Kidney epithelial cell (primary cell): ENCODE data around the gene FAS. TPM values are rescaled to one million over a fixed set of nuclear protein-coding genes. Genes with fewer than 3 reads are reported as not detected.

ENCODE experiments used
- DNase-seq: peaks from one replicate; pipeline ENCODE4 v3.0.0-alpha.2; 2010; ENCODE audit warnings: low read depth
- H3K27me3 ChIP-seq: 2 replicates; pipeline ENCODE4 v1.6.0; 2011; ENCODE audit warnings: low read length; ENCODE audit not compliant: control insufficient read depth, insufficient read depth
- H3K36me3 ChIP-seq: 2 replicates; pipeline ENCODE4 v1.5.1; 2011; ENCODE audit warnings: low read length; ENCODE audit not compliant: control insufficient read depth, insufficient read depth
- H3K4me3 ChIP-seq: 2 replicates; pipeline ENCODE4 v1.5.1; 2011; ENCODE audit warnings: low read depth, mild to moderate bottlenecking, control low read depth, low read length
- total RNA-seq: library from RNA; depleted of rRNA; stranded (reverse); fragments of >200 nt; gene quantifications from 2 replicates; pipeline ENCODE4 v1.2.3, GENCODE V29; 2015
- TF ChIP-seq, protein P1 (sequence below): IDR thresholded peaks from 2 replicates; pipeline ENCODE4 v1.5.1; 2011; ENCODE audit warnings: mild to moderate bottlenecking, moderate library complexity, low read length, control low read depth, inconsistent platforms; ENCODE audit not compliant: insufficient read depth, poor library complexity, severe bottlenecking

The FAS gene
- total RNA-seq, 1 donor from 2014 or later = 41.1 TPM

DNA sequence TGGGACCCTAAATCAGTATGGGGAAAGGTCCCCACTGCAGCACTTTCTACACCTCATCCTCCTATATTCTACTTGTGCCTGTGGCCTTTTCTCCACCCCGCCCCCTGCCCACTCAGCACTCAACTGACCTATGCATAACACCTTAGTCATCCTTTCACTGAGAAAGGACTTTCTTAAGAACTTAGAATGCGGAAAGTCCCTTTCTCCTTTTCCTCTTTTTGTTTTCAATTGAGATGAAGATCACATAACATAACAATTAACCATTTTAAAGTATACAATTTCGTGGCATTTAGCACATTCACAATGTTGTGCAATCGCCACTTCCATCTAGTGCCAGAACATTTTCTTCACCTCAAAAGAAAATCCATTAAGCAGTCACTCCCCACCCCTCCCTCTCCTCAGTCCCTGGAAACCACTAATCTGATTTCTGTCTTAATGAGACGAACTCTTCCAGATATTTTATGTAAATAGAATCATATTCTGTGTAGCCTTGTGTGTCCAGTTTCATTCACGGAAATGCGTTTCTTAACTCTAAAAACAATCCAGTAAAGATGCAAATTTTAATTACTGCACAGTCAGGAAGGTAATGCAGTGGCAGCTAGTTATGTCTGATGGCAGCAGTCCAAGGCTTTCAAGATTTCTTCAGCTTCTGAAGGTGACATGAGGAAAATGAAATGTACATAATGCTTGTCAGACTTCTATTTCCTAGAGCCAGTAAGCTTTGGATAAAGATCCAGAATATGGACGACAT lies 41.7 kb downstream of the FAS start:
- Histone ChIP-seq H3K27me3 (no peaks in the 10 kb centered on the region), H3K36me3 (no peaks in the 10 kb centered on the region), H3K4me3 (no peak overlapping the region)
- peak; percentile 74 for DNase-seq
- TF ChIP-seq, protein P1, sequence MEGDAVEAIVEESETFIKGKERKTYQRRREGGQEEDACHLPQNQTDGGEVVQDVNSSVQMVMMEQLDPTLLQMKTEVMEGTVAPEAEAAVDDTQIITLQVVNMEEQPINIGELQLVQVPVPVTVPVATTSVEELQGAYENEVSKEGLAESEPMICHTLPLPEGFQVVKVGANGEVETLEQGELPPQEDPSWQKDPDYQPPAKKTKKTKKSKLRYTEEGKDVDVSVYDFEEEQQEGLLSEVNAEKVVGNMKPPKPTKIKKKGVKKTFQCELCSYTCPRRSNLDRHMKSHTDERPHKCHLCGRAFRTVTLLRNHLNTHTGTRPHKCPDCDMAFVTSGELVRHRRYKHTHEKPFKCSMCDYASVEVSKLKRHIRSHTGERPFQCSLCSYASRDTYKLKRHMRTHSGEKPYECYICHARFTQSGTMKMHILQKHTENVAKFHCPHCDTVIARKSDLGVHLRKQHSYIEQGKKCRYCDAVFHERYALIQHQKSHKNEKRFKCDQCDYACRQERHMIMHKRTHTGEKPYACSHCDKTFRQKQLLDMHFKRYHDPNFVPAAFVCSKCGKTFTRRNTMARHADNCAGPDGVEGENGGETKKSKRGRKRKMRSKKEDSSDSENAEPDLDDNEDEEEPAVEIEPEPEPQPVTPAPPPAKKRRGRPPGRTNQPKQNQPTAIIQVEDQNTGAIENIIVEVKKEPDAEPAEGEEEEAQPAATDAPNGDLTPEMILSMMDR = no peak

DNA sequence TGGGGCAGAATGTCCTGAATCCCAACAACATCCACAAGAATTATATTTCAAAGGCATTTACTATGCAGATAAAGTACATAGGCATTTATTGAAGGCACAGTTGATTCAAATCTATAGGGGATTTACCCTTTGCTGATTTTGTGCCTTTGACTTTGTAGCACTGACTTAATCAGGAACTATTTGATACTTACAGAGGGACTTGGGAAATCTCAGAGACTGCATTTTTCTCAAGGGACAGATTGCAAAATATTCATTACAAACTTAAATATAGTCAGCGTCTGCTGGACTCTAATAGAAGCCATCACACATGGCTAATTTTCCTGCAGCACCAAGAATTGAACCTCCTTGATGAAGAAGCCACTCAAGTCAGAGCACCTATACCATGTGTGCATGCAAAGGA lies 44.9 kb downstream of the FAS start:
- no peaks in the 10 kb centered on the region for H3K27me3 ChIP-seq
- DNase-seq = no peak
- H3K36me3 ChIP-seq = no peaks in the 10 kb centered on the region
- TF ChIP-seq, protein P1 = no peak
- H3K4me3 ChIP-seq = no peak overlapping the region

DNA sequence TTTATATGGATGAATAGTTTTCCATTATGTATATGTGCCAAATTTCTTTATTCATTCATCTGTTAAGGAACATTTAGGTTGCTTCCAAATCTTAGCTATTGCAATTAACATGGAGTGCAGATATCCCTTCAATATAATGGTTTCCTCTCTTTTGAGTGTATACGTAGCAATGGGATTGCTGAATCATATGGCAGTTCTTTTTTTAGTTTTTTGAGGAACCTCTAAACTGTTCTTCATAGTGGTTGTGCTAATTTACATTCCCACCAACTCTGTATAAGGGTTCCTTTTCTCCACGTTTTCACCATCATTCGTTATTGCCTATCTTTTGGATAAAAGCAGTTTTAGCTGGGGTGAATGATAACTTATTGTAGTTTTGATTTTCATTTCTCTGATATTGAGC lies 46.5 kb downstream of the FAS start:
- Histone ChIP-seq H3K27me3 (no peaks in the 10 kb centered on the region), H3K36me3 (no peaks in the 10 kb centered on the region), H3K4me3 (no peak overlapping the region)
- no peak for DNase-seq
- TF ChIP-seq, protein P1 = no peak

DNA sequence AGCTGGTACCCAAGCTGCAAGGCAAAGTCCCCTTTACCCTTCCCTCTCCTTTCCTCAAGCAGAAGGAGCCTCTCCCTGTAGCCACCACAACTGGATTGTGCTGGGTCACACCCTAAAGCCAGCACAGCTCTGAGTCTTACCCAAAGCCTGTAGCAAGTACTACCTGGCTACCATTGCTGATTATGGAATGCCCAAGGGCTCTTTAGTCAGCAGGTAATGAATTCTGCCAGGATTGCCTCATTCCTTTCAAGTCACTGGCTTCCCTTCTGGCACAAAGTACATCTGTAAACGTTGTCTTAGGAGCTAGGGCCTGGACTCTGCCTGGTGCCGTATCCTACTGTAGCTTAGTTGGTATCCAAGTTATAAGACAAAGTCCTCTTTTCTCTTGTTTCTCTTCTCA lies 52.0 kb downstream of the FAS start:
- DNase-seq = no peak
- TF ChIP-seq, protein P1 = no peak
- H3K36me3 ChIP-seq = no peaks in the 10 kb centered on the region

DNA sequence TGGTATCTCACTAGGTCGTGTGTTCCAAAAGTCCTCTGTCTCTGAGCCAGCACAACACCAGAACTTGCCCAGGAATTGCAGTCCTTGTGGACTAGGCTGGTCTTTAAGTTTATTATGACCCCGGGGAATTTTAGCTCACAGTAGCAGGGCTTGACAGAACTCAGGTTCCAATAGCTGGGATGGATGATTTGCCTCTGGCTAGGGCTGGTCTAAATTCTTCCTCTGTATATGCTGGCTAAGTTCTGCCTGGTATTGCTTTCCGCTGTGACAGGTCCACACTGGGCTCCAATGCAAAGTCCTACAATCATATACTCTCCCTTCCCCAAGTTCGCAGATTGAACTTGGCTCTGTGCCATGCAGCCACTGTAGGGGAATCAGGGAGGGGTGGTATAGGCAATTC lies 52.5 kb downstream of the FAS start:
- no peaks in the 10 kb centered on the region for H3K36me3 ChIP-seq
- DNase-seq = no peak
- H3K27me3 ChIP-seq = no peaks in the 10 kb centered on the region
- no peak overlapping the region for H3K4me3 ChIP-seq
- TF ChIP-seq, protein P1 = no peak

More for the DNA sequence above, 52.0 kb downstream of the FAS start:
- H3K4me3 ChIP-seq = no peak overlapping the region
- no peaks in the 10 kb centered on the region for H3K27me3 ChIP-seq

DNA sequence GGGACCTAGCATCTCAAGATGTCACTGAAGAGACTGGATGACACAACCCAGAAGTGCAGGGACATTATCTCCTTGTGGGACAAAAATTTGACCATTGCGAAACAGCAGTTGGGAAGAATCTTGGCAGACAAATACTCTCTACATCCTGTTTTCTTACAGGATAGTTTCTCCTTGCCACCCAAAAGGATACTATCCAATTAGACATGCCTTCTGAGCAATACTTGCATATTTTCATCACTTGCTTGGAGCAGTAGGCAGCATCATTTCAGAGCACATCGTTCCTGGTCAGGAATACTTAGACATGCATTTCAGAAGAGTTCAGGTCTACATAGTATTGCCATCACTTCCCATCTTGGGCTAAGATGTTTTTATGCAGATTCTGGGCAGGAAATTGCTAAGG lies 56.8 kb downstream of the FAS start:
- Histone ChIP-seq H3K36me3 (no peaks in the 10 kb centered on the region), H3K4me3 (no peak overlapping the region), H3K27me3 (no peaks in the 10 kb centered on the region)
- DNase-seq = no peak
- TF ChIP-seq, protein P1 = no peak
